Measurements from ENCODE around the gene RAPGEF1.

RAPGEF1 gene

GRCh38 chr9:131745610-131746009 is 5.7 kb upstream of the RAPGEF1 start:
- no peak for DNase-seq

- no peak for DNase-seq
Observed at GRCh38 chr9:131744720-131745201, 4.9 kb upstream of the RAPGEF1 start.

GRCh38 chr9:131744171-131744719 is 4.4 kb upstream of the RAPGEF1 start:
- peak; percentile 47 for DNase-seq

GRCh38 chr9:131743501-131743900 is 3.6 kb upstream of the RAPGEF1 start:
- no peak for DNase-seq

GRCh38 chr9:131743096-131743495 is 3.2 kb upstream of the RAPGEF1 start:
- DNase-seq: no peak

GRCh38 chr9:131740898-131741297 is 1.0 kb upstream of the RAPGEF1 start:
- no peak for DNase-seq

GRCh38 chr9:131739133-131739958 is 530 bp downstream of the RAPGEF1 start:
- peak; percentile 44 for DNase-seq

GRCh38 chr9:131738293-131739132 is 1.4 kb downstream of the RAPGEF1 start:
- no peak for DNase-seq

- DNase-seq: no peak
Observed at GRCh38 chr9:131737426-131737825, 2.5 kb downstream of the RAPGEF1 start.

- DNase-seq: no peak
Observed at GRCh38 chr9:131736431-131736830, 3.4 kb downstream of the RAPGEF1 start.

- DNase-seq: no peak
Observed at GRCh38 chr9:131735238-131736128, 4.4 kb downstream of the RAPGEF1 start.

GRCh38 chr9:131734781-131735180 is 5.1 kb downstream of the RAPGEF1 start:
- DNase-seq: no peak

- DNase-seq: peak; percentile 77
Observed at GRCh38 chr9:131734165-131734610, 5.7 kb downstream of the RAPGEF1 start.

GRCh38 chr9:131733541-131734061 is 6.3 kb downstream of the RAPGEF1 start:
- no peak for DNase-seq

- DNase-seq: peak; percentile 62
Observed at GRCh38 chr9:131732636-131733289, 7.1 kb downstream of the RAPGEF1 start.

- DNase-seq: no peak
Observed at GRCh38 chr9:131732061-131732526, 7.8 kb downstream of the RAPGEF1 start.

- DNase-seq: peak; percentile 57
Observed at GRCh38 chr9:131731644-131732043, 8.2 kb downstream of the RAPGEF1 start.

GRCh38 chr9:131731237-131731636 is 8.6 kb downstream of the RAPGEF1 start:
- DNase-seq: no peak

GRCh38 chr9:131728961-131729360 is 10.9 kb downstream of the RAPGEF1 start:
- peak; percentile 78 for DNase-seq

- peak; percentile 50 for DNase-seq
Observed at GRCh38 chr9:131728546-131728910, 11.3 kb downstream of the RAPGEF1 start.

All from central memory CD4-positive, alpha-beta T cell (primary cell).